SK-N-DZ (cell line): ENCODE measurements around the gene IFT43.

Source experiments
- DNase-seq: peaks from one replicate; pipeline ENCODE4 v3.0.0-alpha.2; 2015; ENCODE audit warnings: low spot score

The IFT43 gene

GRCh38 chr14:76109087-76109880 is 123.7 kb downstream of the IFT43 start:
- DNase-seq, result no peak

DNA sequence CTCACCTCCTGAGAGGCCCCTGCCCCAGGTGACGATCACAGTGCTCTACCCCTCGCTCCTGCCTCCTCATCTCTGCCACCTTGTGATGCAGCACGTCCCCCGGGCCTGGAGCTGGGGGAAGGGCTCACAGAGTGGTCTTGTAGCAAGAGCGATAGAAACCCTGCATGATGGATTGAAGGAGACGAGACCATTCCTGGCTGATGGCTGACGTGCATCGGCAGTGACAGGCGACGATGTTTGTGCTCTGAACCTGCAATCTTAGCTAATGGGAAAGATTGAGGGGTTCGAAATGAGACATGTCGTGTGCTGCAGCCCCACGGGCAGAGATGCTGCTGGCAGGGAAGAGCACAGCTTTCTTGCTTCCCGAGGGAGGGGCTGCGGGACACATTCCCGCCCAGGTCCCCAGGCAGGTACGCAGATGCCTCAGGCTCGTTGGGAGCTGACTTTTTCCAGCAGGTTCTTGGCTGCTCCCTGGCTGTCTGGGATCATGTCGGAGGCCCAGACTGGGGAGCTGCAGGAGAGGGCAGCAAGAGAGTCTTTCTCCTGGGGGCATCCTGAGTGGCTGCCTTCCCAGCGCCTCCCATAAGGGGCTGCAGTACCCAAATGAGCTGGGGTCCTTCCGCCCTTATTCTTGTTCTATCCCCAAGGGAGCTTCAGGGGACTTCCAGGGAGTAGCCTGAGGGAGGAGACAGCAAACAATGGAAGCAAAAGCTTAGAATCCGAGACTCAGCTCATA is 127.5 kb downstream of the IFT43 start:
- DNase-seq, result no peak

GRCh38 chr14:76113691-76114090 is 128.1 kb downstream of the IFT43 start:
- DNase-seq, result no peak

DNA sequence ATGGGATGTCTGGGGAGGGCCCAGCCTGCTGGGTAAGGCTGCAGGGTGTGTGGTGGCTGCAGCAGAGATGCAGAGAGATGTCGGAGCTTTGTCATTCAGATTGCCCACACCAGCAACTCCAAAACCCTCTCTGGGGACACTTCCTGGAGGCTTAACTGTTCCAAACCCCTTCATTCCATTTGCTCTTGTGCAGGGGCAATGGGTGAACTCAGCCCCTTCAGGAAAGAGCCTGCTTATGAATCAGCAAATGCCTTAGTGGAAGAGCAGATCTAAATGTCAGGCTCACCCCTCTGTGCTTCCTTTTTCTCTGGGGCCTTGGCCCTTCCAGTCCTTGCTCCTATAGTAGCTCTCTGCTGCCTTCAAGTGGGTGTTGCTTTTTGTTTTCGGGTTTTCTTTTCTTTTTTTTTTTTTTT is 129.5 kb downstream of the IFT43 start:
- no peak for DNase-seq

DNA sequence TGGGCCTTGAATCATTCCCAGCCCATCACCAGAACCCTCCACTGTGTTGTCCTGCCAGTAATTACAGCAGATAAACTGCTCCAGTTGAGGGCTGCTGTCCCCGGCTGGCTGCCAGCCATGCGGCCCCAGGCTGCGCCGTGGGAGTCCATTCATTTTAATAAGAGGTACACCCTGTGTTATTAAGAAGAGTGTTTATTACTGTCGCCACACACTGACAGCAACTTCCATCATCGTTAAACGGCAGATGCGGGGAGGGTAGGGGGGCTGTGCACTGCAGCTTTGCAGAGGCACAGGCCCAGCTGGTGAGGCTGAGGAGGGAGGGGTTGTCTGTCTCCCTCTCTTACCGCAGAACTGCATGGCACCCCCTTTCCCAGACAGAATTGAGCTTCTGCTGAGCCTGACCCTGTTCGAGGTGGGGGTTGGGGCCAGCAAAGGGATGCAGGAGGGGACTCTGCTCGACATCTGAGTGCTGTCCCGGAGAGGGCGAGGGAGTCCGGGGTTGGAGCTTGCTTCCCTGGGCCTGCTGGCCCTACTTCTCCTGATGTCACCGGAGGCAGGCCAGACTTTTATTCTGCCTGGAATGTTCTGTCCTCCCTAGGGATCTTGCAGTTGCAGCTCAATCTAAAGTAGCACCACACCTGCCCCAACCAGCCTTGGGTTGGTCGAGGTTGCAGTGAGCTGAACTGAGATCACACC is 132.4 kb downstream of the IFT43 start:
- no peak for DNase-seq

DNA sequence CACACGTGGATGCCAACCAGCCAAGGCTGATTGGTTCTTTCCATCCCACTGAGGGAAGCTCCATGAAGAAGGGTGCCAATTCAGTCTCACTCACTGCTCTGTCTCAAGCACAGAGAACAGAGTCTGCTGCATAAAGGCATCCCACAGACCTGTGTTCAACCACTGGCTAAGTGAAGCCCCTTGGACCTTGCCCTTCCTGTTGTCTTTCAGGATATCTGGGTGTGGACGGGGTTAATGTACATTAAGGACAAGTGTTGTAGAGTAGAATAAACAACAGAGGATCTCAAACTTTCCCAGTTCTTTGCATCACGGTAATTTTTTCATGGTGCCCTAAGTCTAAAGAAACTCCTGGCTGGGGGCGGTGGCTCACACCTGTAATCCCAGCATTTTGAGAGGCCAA is 133.0 kb downstream of the IFT43 start:
- no peak for DNase-seq

GRCh38 chr14:76121089-76121748 is 135.7 kb downstream of the IFT43 start:
- DNase-seq, result no peak

DNA sequence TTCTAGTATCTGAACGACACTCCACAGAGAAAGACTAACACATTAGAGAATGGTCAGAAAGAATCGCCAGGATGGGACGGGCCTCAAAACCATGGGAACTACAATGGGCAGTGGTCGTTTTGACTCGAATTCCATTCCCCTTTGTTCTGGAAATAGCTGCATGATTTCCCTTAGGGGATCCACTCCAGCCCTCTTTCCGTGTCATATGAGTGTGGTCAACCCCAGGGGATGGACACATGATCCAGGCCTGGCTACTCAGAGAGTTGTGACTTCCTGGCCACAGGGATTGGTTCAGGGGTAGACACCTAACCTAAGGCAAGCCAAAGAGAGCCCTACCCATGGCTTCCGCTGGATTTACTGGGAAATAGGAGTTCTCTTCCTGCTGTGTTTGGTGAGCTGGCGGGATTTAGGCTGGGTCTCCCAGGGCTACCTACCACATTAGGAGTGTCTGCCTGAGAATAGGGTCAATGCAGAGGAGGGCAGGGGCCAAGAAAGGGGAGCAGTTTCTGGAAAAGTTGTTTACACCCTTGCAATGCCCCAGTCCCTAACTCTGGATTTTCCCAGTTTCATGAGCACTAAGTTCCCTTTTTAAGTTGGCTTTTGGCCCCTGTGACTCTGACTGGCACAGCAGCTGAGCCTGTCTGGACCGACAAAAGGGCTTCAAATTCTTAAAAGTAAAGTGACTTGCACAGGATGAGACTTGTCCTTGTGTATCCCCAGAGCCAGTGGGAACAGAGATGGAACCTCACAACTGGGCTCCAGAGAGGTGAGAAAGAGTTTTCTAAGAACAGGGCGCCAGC is 138.1 kb downstream of the IFT43 start:
- no peak for DNase-seq

DNA sequence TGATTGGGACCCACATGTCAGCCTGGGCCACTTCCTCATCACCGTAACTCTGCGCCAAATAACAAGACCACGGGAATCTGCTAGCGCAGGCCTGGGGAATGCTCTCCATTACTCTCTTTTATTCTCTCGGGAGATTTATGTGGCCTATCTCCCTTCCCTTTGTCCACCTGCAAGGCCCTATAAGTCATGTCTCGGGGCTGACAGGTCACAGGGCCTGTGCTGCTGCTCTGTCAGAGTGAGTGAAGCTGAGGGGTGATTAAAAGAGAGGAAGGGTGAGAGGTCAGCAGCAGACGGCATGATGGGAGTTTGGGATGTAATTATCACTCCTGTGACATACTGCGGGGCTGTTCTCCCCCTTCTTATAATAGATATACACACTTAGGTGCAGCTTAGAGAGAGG is 139.9 kb downstream of the IFT43 start:
- DNase-seq, result peak; percentile 47

- DNase-seq, result no peak
Observed at GRCh38 chr14:76126076-76126475, 140.5 kb downstream of the IFT43 start.

GRCh38 chr14:76129851-76130576 is 144.5 kb downstream of the IFT43 start:
- DNase-seq, result no peak

DNA sequence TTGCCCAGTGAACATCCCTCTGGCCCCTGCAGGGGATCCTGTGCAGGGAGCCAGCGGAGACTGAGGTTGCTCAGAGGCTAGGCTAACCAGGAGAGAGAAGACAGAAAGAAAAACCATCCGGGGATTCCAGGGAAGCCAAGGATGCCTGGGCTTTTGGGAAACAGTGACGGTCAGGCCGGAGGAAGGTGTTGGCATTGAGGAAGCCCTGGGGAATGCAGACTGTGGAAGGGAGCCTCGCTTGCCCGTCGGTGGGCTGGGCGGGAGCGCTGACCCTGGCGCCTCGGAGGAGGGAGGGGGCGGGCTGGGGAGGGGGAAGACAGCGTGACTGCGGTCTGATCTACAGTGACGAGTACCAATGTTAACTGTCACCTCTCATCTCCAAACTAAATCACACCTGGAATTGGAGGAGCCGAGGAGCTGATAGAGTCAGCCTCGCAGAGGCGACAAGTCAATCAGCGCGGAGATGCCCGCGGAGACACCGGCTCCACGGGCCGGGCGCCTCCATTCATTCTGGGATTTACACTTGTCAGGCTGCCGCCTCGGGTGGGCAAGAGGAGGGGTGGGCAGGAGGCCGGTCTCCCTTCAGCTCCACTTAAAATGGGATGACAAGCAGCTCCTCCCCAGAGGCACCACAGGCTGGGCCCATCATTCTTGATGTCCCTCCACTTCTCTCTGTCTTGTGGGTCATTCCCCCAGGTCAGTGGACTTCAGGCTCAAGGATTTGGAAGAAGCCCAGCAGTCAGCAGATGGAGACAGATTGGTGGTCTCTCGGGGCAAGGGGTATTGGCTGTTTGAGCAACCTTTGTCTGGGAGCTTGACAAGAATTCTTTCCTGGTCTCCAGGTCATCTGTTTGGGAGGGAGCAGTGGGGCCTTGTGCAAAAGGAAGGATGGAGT is 145.8 kb downstream of the IFT43 start:
- no peak for DNase-seq

DNA sequence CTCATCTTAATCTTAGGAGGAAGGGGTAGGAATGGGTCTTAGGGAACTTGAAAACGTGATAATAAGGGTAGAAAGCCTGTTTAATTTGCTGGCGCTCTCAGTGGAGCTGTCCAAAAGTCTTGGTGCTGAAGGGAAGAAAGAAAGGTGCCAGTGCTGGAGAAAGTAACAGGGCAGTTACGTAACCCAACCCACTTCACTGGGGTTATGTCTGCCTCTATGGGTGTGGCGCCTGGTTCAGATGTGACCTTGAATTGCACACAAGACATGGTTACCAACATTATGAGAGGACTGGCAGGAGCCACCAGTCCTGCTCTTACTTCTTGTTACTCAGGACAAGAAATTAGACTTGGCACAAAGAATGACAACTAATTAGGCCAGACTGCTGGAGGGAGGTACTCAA is 147.5 kb downstream of the IFT43 start:
- no peak for DNase-seq
